Breast epithelium (tissue), 3 donors: ENCODE results near the gene UFC1.

ENCODE experiments used
- CTCF ChIP-seq, 3 donors: fragments of 450-650 bp; IDR thresholded peaks; one replicate each; pipeline ENCODE4 v1.5.1; 2016 to 2017; ENCODE audit warnings: antibody characterized with exemption in 3 of 3, mild to moderate bottlenecking in 3 of 3, moderate library complexity in 3 of 3
- POLR2A ChIP-seq: fragments of 450-650 bp; IDR thresholded peaks from one replicate; pipeline ENCODE4 v1.6.1; 2016; ENCODE audit warnings: antibody characterized with exemption, mild to moderate bottlenecking, moderate library complexity
- POLR2AphosphoS5 ChIP-seq, 3 donors: sonication (generic); formaldehyde crosslinking; IDR thresholded peaks; one replicate each; pipeline ENCODE4 v1.6.1; 2017; ENCODE audit warnings: antibody characterized with exemption in 3 of 3

DNA sequence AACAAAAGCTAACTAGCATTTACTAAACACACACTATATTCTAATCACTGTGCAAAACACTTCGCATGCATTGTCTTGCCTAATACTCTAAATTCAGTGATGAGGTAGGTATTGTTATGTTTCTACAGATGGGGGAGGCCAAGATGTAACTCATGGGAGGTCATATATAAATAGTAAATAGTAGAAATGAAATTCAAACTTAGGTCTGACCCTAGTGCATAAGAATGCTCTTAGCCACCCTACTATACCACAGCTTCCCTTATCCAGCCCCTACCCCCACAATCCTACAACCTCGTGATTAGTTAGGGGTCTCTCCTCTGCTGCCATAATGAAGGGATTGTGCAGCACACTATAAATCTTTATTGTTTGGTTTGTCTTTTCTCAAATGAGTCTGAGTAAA is 39.2 kb upstream of the UFC1 start:
- TF ChIP-seq CTCF (IDR thresholded peaks at IDR 0.05) (no peak), POLR2A (no peak), POLR2AphosphoS5 (IDR thresholded peaks at IDR 0.05) (no peak)
